Measurements from ENCODE around the gene GABRR1. TPM values are rescaled to one million over a fixed set of nuclear protein-coding genes. Genes with fewer than 3 reads are reported as not detected.

GABRR1 gene
- total RNA-seq, 5 donors from 2014 or later (not counting 1 experiment from before 2014, with no cell fraction given), result not detected

DNA sequence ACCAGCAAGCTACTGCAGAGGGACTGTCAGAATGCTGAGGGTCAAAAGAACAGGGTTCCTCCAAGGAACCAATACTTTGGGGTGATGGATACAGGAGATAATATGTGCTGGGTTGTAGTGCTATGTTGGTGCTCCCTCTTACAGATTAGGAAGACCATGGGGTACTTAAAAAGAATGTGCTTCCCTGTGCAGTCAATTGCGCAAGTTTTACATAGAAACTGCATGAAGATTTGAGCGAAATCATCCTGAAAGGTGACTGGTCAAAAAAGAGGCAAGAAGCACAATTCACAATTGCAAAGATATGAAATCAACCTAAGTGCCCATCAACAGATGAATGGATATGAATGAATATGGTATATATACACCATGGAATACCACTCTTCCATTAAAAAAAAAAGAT lies 33.9 kb downstream of the GABRR1 start:
- Histone ChIP-seq H3K36me3 (ENCODE audit: control insufficient read depth in 2 of 2, extremely low read depth in 1 of 2, insufficient read depth in 1 of 2, low read length in 1 of 2) (no peaks in the 10 kb centered on the region), H3K27ac (ENCODE audit: low read length) (no peak overlapping the region), H3K4me3 (ENCODE audit: control insufficient read depth in 1 of 2, extremely low read depth in 1 of 2, low read length in 1 of 2) (no peak overlapping the region), H3K9me3 (no peaks in the 10 kb centered on the region), H3K4me1 (ENCODE audit: control insufficient read depth in 1 of 2, extremely low read depth in 1 of 2, insufficient read depth in 2 of 2, low read length in 2 of 2) (no peaks in the 10 kb centered on the region), H3K27me3 (replicated peaks in 1 of 2; ENCODE audit: control insufficient read depth in 2 of 2, extremely low read depth in 1 of 2, insufficient read depth in 2 of 2, low read length in 1 of 2) (peaks cover 0 to 9% of the 10 kb centered on the region in 2 experiments)
- POLR2A ChIA-PET, result interaction anchor here in 1 of 2 donors (0.6 kb wide), 1 partner anchor 40 kb away, joined by 3 read pairs; no protein-coding TSS in a partner anchor
- Mint-ChIP-seq H3K4me1 (no peaks in the 10 kb centered on the region), H3K4me3 (no peak overlapping the region), H3K9me3 (no peaks in the 10 kb centered on the region), H3K27ac (no peak overlapping the region), H3K36me3 (no peaks in the 10 kb centered on the region), H3K27me3 (peaks cover 10 to 19% of the 10 kb centered on the region in 2 donors)
- CTCF ChIA-PET, result interaction anchor here in 1 of 2 donors (1.0 kb wide), 1 partner anchor 13 kb away, joined by 3 read pairs; no protein-coding TSS in a partner anchor
- no peak for ATAC-seq (replicated peaks in 1 of 4)
- WGBS (ENCODE audit: insufficient coverage), result no CpG with 5 or more reads among the region's 2 CpGs
- DNase-seq, result no peak

DNA sequence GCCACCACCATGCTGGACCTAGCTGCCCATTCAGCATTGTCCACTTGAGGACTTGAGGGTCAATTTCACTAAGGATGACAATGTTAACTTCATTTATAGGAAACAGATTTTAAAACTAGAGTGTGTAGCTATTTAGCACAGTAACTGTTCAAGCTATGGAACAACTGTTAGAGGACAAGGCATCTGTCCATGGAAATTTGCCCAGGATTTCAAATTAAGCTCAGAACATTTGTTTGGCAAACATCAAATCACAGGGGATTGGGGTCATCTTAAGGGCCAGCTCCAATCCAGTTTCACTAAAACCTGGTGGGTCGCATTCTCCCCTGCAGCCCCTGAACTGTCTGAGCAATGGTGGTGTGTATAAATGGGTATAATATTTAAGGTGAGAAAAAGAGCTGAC lies 36.2 kb downstream of the GABRR1 start:
- no peak overlapping the region for H3K27ac Mint-ChIP-seq
- no peaks in the 10 kb centered on the region for H3K4me1 Mint-ChIP-seq
- POLR2A ChIA-PET, result no interaction called here
- Histone ChIP-seq H3K36me3 (ENCODE audit: control insufficient read depth in 2 of 2, extremely low read depth in 1 of 2, insufficient read depth in 1 of 2, low read length in 1 of 2) (no peaks in the 10 kb centered on the region), H3K4me3 (ENCODE audit: control insufficient read depth in 1 of 2, extremely low read depth in 1 of 2, low read length in 1 of 2) (no peak overlapping the region), H3K9me3 (no peaks in the 10 kb centered on the region), H3K27ac (ENCODE audit: low read length) (no peak overlapping the region), H3K4me1 (ENCODE audit: control insufficient read depth in 1 of 2, extremely low read depth in 1 of 2, insufficient read depth in 2 of 2, low read length in 2 of 2) (no peaks in the 10 kb centered on the region), H3K27me3 (replicated peaks in 1 of 2; ENCODE audit: control insufficient read depth in 2 of 2, extremely low read depth in 1 of 2, insufficient read depth in 2 of 2, low read length in 1 of 2) (peaks cover 0 to 9% of the 10 kb centered on the region in 2 experiments)
- 78% methylated on average over 1 of the region's 1 CpG for WGBS (ENCODE audit: insufficient coverage)
- H3K27me3 Mint-ChIP-seq, result peaks cover 10 to 12% of the 10 kb centered on the region in 2 donors
- no peak for DNase-seq
- no peak for ATAC-seq (replicated peaks in 1 of 4)
- H3K9me3 Mint-ChIP-seq, result no peaks in the 10 kb centered on the region
- CTCF ChIA-PET, result no interaction called here
- H3K36me3 Mint-ChIP-seq, result no peaks in the 10 kb centered on the region
- H3K4me3 Mint-ChIP-seq, result no peak overlapping the region

DNA sequence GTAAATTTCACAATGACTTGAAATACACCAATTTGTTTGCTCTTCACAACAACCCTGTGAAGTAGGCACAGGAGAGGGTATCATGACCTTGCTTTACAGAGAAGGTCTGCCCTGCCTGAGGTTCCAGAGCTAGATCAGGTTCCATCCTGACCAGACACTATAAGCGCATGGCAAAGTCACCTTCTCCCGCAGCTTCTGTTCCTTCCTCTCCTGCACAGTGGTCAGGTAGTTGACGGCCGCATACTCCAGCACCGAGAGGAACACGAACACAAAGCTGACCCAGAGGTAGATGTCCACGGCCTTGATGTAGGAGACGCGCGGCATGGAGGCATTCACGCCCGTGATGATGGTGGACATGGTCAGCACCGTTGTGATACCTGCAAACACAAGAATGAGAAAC lies 37.0 kb downstream of the GABRR1 start:
- Mint-ChIP-seq H3K4me1 (no peaks in the 10 kb centered on the region), H3K27me3 (peaks cover 10 to 12% of the 10 kb centered on the region in 2 donors), H3K36me3 (no peaks in the 10 kb centered on the region), H3K9me3 (no peaks in the 10 kb centered on the region), H3K4me3 (no peak overlapping the region), H3K27ac (no peak overlapping the region)
- no peak overlapping the region for H3K27ac ChIP-seq (ENCODE audit: low read length)
- H3K27me3 ChIP-seq (replicated peaks in 1 of 2; ENCODE audit: control insufficient read depth in 2 of 2, extremely low read depth in 1 of 2, insufficient read depth in 2 of 2, low read length in 1 of 2), result peaks cover 0 to 9% of the 10 kb centered on the region in 2 experiments
- 95% methylated on average over 13 of the region's 13 CpGs for WGBS (ENCODE audit: insufficient coverage)
- no peak overlapping the region for H3K4me3 ChIP-seq (ENCODE audit: control insufficient read depth in 1 of 2, extremely low read depth in 1 of 2, low read length in 1 of 2)
- H3K4me1 ChIP-seq (ENCODE audit: control insufficient read depth in 1 of 2, extremely low read depth in 1 of 2, insufficient read depth in 2 of 2, low read length in 2 of 2), result no peaks in the 10 kb centered on the region
- no peaks in the 10 kb centered on the region for H3K36me3 ChIP-seq (ENCODE audit: control insufficient read depth in 2 of 2, extremely low read depth in 1 of 2, insufficient read depth in 1 of 2, low read length in 1 of 2)
- ATAC-seq (replicated peaks in 1 of 4) (no peak), DNase-seq (no peak)
- H3K9me3 ChIP-seq, result no peaks in the 10 kb centered on the region
- CTCF ChIA-PET, result no interaction called here
- POLR2A ChIA-PET, result interaction anchor here in 1 of 2 donors (0.5 kb wide), 1 partner anchor 30 kb away, joined by 5 read pairs; no protein-coding TSS in a partner anchor

DNA sequence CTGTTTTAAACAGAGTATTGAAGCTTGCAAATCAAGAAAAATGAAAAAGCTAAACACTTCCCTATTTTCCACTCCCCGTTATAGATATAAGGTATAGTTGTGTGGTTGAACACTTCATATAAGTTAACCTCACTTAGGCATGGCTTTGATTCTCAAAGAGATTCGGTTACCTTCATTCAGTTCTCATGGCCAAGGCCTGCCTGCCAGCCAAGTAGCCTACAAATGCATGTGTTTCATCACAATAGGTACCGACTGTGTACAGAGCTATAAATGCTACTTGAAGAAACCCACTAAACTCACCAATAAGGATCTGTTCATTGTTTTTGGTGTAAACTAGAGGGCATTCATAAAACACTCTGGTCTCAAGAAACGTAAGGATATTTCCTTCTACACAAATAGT lies 43.5 kb downstream of the GABRR1 start:
- Mint-ChIP-seq H3K9me3 (no peaks in the 10 kb centered on the region), H3K27me3 (no peaks in the 10 kb centered on the region), H3K4me3 (no peak overlapping the region), H3K4me1 (no peaks in the 10 kb centered on the region), H3K36me3 (no peaks in the 10 kb centered on the region), H3K27ac (no peak overlapping the region)
- H3K36me3 ChIP-seq (ENCODE audit: control insufficient read depth in 2 of 2, extremely low read depth in 1 of 2, insufficient read depth in 1 of 2, low read length in 1 of 2), result no peaks in the 10 kb centered on the region
- no peaks in the 10 kb centered on the region for H3K9me3 ChIP-seq
- ATAC-seq (replicated peaks in 1 of 4), result no peak
- ChIA-PET POLR2A (no interaction called here), CTCF (interaction anchor here in 1 of 2 donors (0.5 kb wide), 1 partner anchor 62 kb away, joined by 7 read pairs; no protein-coding TSS in a partner anchor)
- H3K4me3 ChIP-seq (ENCODE audit: control insufficient read depth in 1 of 2, extremely low read depth in 1 of 2, low read length in 1 of 2), result no peak overlapping the region
- no peak for DNase-seq
- H3K27ac ChIP-seq (ENCODE audit: low read length), result no peak overlapping the region
- no CpG with 5 or more reads among the region's 4 CpGs for WGBS (ENCODE audit: insufficient coverage)
- no peaks in the 10 kb centered on the region for H3K4me1 ChIP-seq (ENCODE audit: control insufficient read depth in 1 of 2, extremely low read depth in 1 of 2, insufficient read depth in 2 of 2, low read length in 2 of 2)
- H3K27me3 ChIP-seq (replicated peaks in 1 of 2; ENCODE audit: control insufficient read depth in 2 of 2, extremely low read depth in 1 of 2, insufficient read depth in 2 of 2, low read length in 1 of 2), result no peaks in the 10 kb centered on the region

DNA sequence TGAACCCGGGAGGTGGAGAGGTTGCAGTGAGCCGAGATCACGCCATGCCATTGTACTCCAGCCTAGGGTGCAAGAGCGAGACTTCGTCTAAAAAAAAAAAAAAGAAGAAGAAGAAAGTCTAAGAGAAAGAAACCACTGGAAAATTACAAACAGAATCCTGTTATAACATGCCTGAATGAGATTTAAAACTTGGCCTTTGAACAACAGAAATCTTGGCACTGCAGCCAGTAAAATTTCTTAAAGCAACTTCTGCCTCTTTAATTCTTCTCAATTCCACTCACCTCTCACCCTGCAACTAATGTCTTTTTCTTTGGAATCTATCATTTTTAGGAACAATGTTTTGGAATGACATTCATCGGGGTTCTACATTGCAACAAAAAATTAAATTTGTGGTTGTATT lies 45.0 kb downstream of the GABRR1 start:
- no CpG with 5 or more reads among the region's 6 CpGs for WGBS (ENCODE audit: insufficient coverage)
- H3K9me3 Mint-ChIP-seq, result no peaks in the 10 kb centered on the region
- Histone ChIP-seq H3K27ac (ENCODE audit: low read length) (no peak overlapping the region), H3K9me3 (no peaks in the 10 kb centered on the region), H3K36me3 (ENCODE audit: control insufficient read depth in 2 of 2, extremely low read depth in 1 of 2, insufficient read depth in 1 of 2, low read length in 1 of 2) (no peaks in the 10 kb centered on the region), H3K27me3 (replicated peaks in 1 of 2; ENCODE audit: control insufficient read depth in 2 of 2, extremely low read depth in 1 of 2, insufficient read depth in 2 of 2, low read length in 1 of 2) (no peaks in the 10 kb centered on the region), H3K4me3 (ENCODE audit: control insufficient read depth in 1 of 2, extremely low read depth in 1 of 2, low read length in 1 of 2) (no peak overlapping the region), H3K4me1 (ENCODE audit: control insufficient read depth in 1 of 2, extremely low read depth in 1 of 2, insufficient read depth in 2 of 2, low read length in 2 of 2) (no peaks in the 10 kb centered on the region)
- H3K4me3 Mint-ChIP-seq, result no peak overlapping the region
- H3K36me3 Mint-ChIP-seq, result no peaks in the 10 kb centered on the region
- no peaks in the 10 kb centered on the region for H3K4me1 Mint-ChIP-seq
- DNase-seq (no peak), ATAC-seq (replicated peaks in 1 of 4) (no peak)
- no peak overlapping the region for H3K27ac Mint-ChIP-seq
- H3K27me3 Mint-ChIP-seq, result no peaks in the 10 kb centered on the region
- POLR2A ChIA-PET, result no interaction called here
- CTCF ChIA-PET, result no interaction called here

DNA sequence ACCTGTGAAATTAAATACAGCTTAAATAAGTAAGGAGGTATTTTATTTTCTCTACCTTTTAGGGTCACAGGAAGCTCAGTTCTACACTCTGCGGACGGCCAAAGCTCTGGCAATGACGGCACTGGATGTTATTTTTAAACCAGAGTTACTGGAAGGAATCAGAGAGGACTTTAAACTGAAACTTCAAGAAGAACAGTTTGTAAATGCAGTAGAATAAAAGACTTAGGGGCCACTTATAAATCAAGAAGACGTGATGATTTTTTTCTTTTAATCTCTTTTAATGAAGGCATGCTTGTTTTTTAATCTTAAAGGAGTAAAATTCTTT lies 55.1 kb downstream of the GABRR1 start:
- Mint-ChIP-seq H3K4me3 (no peak overlapping the region), H3K27ac (no peak overlapping the region), H3K27me3 (no peaks in the 10 kb centered on the region), H3K36me3 (peaks cover 47% of the 10 kb centered on the region), H3K9me3 (no peaks in the 10 kb centered on the region), H3K4me1 (no peaks in the 10 kb centered on the region)
- 100% methylated on average over 3 of the region's 4 CpGs for WGBS (ENCODE audit: insufficient coverage)
- peaks cover 0 to 33% of the 10 kb centered on the region in 2 donors for H3K36me3 ChIP-seq (ENCODE audit: control insufficient read depth in 2 of 2, extremely low read depth in 1 of 2, insufficient read depth in 1 of 2, low read length in 1 of 2)
- H3K27ac ChIP-seq (ENCODE audit: low read length), result no peak overlapping the region
- H3K4me1 ChIP-seq (ENCODE audit: control insufficient read depth in 1 of 2, extremely low read depth in 1 of 2, insufficient read depth in 2 of 2, low read length in 2 of 2), result no peaks in the 10 kb centered on the region
- no peaks in the 10 kb centered on the region for H3K27me3 ChIP-seq (replicated peaks in 1 of 2; ENCODE audit: control insufficient read depth in 2 of 2, extremely low read depth in 1 of 2, insufficient read depth in 2 of 2, low read length in 1 of 2)
- CTCF ChIA-PET, result no interaction called here
- POLR2A ChIA-PET, result no interaction called here
- no peak overlapping the region for H3K4me3 ChIP-seq (ENCODE audit: control insufficient read depth in 1 of 2, extremely low read depth in 1 of 2, low read length in 1 of 2)
- no peak for DNase-seq
- no peaks in the 10 kb centered on the region for H3K9me3 ChIP-seq
- ATAC-seq (replicated peaks in 1 of 4), result no peak
